Transverse colon (tissue), 4 donors: ENCODE results near the gene ARF5.

ENCODE experiments used
- EP300 ChIP-seq: sonication (generic); formaldehyde crosslinking; IDR thresholded peaks from one replicate; pipeline ENCODE4 v1.6.1; 2017; ENCODE audit warnings: antibody characterized with exemption, low read depth
- POLR2A ChIP-seq: fragments of 450-650 bp; IDR thresholded peaks from one replicate; pipeline ENCODE4 v1.6.1; 2016; ENCODE audit warnings: antibody characterized with exemption, mild to moderate bottlenecking, moderate library complexity
- POLR2AphosphoS5 ChIP-seq, 3 donors: sonication (generic); formaldehyde crosslinking; IDR thresholded peaks; one replicate each; pipeline ENCODE4 v1.6.1; 2016; ENCODE audit warnings: antibody characterized with exemption in 3 of 3
- TF ChIP-seq, protein P1 (sequence below), 5 experiments: fragments of 200-600 bp in 3 of 5; fragments of 450-650 bp in 2 of 5; sonication (generic) in 3 of 5; IDR thresholded peaks; 1 replicate in 2 of 5; 2 replicates in 3 of 5; pipeline ENCODE4 v1.5.1; 2016 to 2017; ENCODE audit warnings: antibody characterized with exemption in 5 of 5, inconsistent platforms in 3 of 5, mild to moderate bottlenecking in 2 of 5, moderate library complexity in 1 of 5

DNA sequence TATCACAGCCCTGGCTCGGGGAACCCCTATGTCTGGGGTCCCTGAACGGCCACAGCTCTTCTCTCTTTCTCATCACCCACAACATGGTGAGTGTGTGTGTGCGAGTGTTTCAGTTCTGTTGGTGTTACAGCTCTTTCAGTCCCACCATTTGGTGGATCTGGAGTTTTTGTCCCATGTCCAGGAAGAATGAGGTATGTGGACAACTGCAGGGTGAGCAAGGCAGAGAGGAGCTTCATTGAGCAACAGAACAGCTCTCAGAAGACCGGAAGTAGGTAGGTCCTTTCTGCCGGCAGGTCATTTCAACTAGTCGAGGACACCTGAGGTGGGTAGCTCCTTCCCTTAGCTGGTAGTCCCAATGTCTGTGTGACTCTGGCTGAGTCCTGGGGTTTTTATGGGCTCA lies 20.2 kb downstream of the ARF5 start:
- TF ChIP-seq, protein P1, sequence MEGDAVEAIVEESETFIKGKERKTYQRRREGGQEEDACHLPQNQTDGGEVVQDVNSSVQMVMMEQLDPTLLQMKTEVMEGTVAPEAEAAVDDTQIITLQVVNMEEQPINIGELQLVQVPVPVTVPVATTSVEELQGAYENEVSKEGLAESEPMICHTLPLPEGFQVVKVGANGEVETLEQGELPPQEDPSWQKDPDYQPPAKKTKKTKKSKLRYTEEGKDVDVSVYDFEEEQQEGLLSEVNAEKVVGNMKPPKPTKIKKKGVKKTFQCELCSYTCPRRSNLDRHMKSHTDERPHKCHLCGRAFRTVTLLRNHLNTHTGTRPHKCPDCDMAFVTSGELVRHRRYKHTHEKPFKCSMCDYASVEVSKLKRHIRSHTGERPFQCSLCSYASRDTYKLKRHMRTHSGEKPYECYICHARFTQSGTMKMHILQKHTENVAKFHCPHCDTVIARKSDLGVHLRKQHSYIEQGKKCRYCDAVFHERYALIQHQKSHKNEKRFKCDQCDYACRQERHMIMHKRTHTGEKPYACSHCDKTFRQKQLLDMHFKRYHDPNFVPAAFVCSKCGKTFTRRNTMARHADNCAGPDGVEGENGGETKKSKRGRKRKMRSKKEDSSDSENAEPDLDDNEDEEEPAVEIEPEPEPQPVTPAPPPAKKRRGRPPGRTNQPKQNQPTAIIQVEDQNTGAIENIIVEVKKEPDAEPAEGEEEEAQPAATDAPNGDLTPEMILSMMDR (IDR thresholded peaks at IDR 0.05) = no peak
- TF ChIP-seq POLR2AphosphoS5 (IDR thresholded peaks at IDR 0.05) (no peak), POLR2A (no peak), EP300 (no peak)
